SK-N-DZ (cell line): ENCODE measurements around the gene ZNF197.
"Not testable (repeated sequence)": the region's sequence is repeated elsewhere in the genome, so short reads cannot be mapped to it uniquely, and the experiment has no call there.

Experiments
- DNase-seq: peaks from one replicate; pipeline ENCODE4 v3.0.0-alpha.2; 2015; ENCODE audit warnings: low spot score

Gene ZNF197

GRCh38 chr3:44661189-44661588, 36.4 kb downstream of the ZNF197 start:
- no peak for DNase-seq

GRCh38 chr3:44665173-44665572, 40.3 kb downstream of the ZNF197 start:
- DNase-seq = no peak

DNA sequence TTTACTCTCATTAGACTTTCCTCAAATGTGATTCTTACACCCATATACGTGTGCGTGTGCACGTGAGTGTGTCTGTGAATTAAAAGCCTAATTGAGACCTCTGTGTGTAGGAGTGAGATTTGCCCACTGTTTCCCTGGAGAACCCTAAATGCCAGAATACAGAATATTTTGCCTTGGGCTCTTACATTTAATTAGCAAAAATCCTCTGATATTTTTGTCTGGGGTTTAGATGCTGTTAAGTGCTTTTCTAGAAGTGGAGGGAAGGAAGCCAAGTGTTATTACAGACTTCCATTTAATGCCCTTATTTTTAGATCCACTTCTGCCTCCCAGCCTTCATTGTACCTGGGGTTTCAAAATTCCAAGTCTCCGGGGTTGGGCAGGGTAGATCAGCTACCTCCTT, 41.5 kb downstream of the ZNF197 start:
- DNase-seq = no peak

DNA sequence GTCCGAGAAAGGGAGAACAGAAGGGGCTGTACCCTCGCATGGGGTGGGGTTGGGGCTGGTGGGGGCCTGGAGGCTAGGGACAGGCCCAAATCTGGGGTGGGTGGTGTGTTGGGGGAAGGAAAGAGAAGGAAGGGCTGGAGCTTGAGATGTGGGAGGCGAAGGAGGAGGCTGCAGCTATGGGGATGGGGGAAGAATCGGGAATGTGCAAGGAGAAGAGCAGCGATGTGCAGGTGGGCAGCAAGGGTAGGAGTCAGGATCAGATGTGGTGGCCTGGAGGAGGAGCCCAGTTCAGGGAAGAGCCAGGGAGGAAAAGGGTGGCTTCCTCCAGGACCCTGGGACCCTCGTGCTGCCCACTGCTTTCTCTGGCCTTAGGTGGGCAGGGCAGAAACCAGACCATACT, 44.9 kb downstream of the ZNF197 start:
- DNase-seq = no peak

DNA sequence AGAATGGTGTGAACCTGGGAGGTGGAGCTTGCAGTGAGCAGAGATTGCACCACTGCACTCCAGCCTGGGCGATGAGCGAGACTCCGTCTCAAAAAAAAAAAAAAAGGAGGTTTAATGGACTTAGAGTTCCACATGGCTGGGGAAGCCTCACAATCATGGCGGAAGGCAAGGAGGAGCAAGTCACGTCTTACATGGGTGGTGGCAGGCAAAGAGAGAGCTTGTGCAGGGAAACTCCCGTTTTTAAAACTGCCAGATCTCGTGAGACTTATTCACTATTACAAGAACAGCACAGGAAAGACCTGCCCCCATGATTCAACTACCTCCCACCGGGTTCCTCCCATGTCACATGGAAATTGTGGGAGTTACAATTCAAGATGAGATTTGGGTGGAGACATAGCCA, 48.6 kb downstream of the ZNF197 start:
- not testable (repeated sequence) for DNase-seq

DNA sequence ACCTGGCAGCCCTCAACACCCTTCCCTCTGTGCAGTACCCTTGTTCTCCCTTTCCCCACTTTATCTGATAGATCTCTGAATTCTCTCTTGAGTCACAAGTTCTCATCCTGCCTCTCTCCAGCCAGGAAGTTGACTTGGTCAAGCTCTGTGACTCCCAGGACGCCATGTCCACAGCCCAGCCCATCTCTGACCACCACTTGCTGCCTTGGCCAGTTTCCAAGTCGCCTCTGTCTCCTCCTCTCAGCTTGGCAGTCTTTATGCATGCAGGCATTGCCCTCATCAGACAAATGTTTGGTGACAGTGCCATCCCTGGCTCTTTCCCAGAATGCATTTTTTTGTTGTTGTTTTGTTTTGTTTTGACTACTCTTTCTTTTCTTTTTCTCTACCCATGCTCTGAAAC, 49.4 kb downstream of the ZNF197 start:
- no peak for DNase-seq

- no peak for DNase-seq
These were observed 53.8 kb downstream of the ZNF197 start for GRCh38 chr3:44678480-44679116.

DNA sequence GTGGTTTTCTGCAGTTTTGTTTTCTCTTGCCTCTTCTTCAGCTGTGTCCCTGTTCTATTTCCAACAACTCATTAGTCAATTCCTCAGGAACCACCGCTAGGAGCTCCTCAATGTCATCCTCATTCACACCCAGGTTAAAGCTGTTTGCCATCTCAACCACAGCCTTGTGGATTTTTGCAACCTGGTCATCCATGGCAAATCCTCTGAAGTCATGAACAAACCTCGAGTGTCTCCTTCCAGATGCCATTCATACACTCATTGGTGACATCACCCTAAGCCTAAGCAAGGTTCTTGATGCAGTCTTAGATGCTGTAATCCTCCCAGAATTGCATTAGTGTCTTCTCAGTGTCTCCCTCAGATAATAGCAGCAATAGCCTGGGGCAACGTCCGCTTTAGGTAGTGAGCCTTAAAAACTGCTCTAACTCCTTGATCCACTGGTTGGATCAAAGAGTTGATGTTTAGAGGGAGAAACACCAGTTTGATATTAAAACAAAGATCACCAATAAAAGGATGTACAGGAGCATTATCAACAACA, 56.2 kb downstream of the ZNF197 start:
- DNase-seq = no peak

DNA sequence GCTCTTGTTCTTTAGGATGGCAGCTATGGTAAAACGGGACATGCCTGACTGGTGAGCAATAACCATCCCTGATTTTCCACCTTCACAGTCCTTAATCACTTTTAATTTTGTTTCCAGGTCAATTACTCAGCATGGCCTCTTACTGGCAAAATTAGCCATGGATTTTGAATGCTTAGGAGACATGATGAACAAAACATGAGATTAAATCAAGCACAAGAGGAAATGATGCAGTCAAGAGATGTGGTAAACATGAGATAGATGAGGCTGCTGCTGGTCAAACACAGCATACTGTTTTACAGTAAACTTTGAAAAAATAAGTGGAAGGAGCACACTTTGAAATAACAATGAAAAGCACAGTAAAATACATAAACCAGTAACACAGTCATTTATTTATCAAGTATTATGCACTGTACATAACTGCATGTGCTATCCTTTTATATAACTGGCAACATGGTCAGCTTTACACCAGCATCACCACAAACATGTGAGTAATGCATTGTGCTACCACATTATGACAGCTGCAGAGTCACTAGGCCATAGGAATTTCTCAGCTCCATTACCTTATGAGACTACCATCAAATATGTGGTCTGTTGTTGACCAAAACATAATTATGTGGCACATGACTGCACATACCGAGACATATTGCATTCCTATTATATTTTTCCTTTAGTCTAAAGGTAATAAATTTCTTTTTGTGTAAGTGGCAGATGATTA, 57.5 kb downstream of the ZNF197 start:
- DNase-seq = no peak

DNA sequence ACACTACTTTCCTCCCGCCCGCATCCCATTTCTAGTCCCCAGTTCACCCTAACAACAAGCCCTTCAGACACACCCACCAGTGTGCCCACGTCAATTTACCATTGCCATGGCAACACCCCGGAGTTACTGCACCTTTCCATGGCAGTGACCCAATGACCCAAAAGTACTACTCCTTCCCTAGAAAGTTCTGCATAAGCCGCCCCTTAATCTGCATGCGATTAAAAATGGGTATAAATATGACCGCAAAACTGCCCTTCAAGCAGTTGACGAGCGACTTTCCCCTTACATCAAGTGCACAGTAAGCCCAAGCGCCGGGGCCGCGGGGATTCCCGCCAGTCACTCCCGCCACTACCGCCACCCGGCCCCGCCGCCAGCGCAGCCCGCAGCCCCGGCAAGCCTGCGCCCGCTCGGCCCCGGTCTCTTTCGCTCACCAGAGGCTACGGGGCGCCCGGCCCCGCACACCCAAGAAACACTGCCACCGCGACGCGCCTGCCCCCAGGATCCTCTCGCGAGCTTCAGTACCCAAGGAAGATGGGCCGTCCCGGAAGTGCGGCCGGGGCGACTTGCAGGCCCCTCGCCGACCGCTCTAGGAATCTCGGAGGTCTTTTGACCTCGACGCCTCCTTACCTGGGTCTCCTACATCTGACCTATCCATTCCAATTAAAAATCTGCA, 60.4 kb downstream of the ZNF197 start:
- peak; percentile 90 for DNase-seq

DNA sequence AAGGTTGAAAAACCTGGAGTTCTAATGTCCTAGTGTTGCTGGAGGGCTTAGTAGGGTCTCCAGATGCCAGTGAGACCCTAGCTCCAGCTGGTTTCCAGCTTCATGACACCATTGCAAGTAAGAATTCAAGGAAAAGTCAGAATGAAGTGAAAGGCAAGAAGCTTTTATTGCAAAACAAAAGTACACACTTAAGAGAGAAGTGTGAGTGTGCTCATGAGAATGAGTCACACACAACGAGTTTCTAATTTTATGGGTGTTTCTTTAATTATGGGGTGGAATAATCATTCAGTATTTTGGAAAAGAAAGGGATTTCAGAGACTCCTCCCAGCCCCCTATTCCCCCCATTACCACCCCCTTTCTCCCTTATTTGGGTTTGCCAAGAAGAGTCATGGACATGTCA, 63.1 kb downstream of the ZNF197 start:
- no peak for DNase-seq
